Right atrium auricular region (tissue), 2 donors: Measurements from ENCODE around the gene BCAP29. TPM values are rescaled to one million over a fixed set of nuclear protein-coding genes. Genes with fewer than 3 reads are reported as not detected.

ENCODE experiments used
- DNase-seq: peaks from one replicate; pipeline ENCODE4 v3.0.0-alpha.2; 2019; ENCODE audit warnings: low spot score
- H3K27ac ChIP-seq, 2 donors: fragments of 200-600 bp; sonication (generic); 1 replicate in 1 of 2; 2 replicates in 1 of 2; pipeline ENCODE4 v1.5.1; 2016 to 2019
- H3K27me3 ChIP-seq, 2 donors: fragments of 200-600 bp; sonication (generic); one replicate each; pipeline versions ENCODE4 v1.5.1 to v1.6.0; 2017 to 2019
- H3K36me3 ChIP-seq: fragments of 200-600 bp; sonication (generic); one replicate; pipeline ENCODE4 v1.5.1; 2016
- H3K4me1 ChIP-seq, 2 donors: fragments of 200-600 bp; sonication (generic); one replicate each; pipeline versions ENCODE4 v1.5.1 to v1.6.0; 2017 to 2019
- H3K4me3 ChIP-seq, 2 donors: fragments of 200-600 bp; sonication (generic); 1 replicate in 1 of 2; 2 replicates in 1 of 2; pipeline ENCODE4 v1.5.1; 2017 to 2019; ENCODE audit warnings: mild to moderate bottlenecking in 1 of 2, moderate library complexity in 1 of 2
- H3K9me3 ChIP-seq, 2 donors: fragments of 200-600 bp; sonication (generic); one replicate each; pipeline ENCODE4 v1.5.1; 2019
- total RNA-seq, 2 donors: library from RNA; depleted of rRNA; stranded (reverse); fragments of >200 nt; gene quantifications; one replicate each; pipeline ENCODE4 v1.1.0, GENCODE V29; 2016
- TF ChIP-seq, protein P1 (sequence below), 2 donors: fragments of 200-600 bp; sonication (generic); IDR thresholded peaks; one replicate each; pipeline ENCODE4 v1.5.1; 2019; ENCODE audit warnings: antibody characterized with exemption in 2 of 2

The BCAP29 gene
- total RNA-seq, 2 donors from 2014 or later = 115 to 258 TPM

DNA sequence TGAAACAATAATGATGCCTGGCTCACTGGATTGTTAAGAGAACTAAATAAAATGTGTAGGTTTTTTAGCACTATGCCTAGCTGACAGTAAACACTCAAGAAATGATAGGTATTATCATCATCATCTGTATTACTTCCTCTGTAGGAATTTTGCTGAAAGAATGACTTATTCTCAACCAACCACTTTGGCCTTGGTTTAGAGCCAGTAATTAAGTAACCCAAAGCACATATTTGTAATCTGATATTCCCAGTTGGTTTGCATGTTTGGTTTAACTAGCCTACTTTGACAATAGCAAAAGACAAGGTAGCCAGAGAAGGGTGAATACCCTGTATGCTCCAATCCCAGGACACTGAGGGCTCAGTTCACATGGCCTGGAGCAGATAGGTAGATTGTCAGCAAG, 34.4 kb downstream of the BCAP29 start:
- Histone ChIP-seq H3K4me3 (no peak overlapping the region), H3K4me1 (peaks cover 0 to 23% of the 10 kb centered on the region in 2 donors), H3K27ac (no peak overlapping the region), H3K27me3 (no peaks in the 10 kb centered on the region), H3K36me3 (peaks cover 48% of the 10 kb centered on the region), H3K9me3 (no peaks in the 10 kb centered on the region)
- TF ChIP-seq, protein P1, sequence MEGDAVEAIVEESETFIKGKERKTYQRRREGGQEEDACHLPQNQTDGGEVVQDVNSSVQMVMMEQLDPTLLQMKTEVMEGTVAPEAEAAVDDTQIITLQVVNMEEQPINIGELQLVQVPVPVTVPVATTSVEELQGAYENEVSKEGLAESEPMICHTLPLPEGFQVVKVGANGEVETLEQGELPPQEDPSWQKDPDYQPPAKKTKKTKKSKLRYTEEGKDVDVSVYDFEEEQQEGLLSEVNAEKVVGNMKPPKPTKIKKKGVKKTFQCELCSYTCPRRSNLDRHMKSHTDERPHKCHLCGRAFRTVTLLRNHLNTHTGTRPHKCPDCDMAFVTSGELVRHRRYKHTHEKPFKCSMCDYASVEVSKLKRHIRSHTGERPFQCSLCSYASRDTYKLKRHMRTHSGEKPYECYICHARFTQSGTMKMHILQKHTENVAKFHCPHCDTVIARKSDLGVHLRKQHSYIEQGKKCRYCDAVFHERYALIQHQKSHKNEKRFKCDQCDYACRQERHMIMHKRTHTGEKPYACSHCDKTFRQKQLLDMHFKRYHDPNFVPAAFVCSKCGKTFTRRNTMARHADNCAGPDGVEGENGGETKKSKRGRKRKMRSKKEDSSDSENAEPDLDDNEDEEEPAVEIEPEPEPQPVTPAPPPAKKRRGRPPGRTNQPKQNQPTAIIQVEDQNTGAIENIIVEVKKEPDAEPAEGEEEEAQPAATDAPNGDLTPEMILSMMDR (IDR thresholded peaks at IDR 0.05) = no peak
- DNase-seq = no peak

- TF ChIP-seq, protein P1 (IDR thresholded peaks at IDR 0.05) = no peak
- Histone ChIP-seq H3K4me3 (no peak overlapping the region), H3K4me1 (peaks cover 0 to 8% of the 10 kb centered on the region in 2 donors), H3K9me3 (no peaks in the 10 kb centered on the region), H3K36me3 (peaks cover 50% of the 10 kb centered on the region), H3K27ac (no peak overlapping the region), H3K27me3 (no peaks in the 10 kb centered on the region)
- DNase-seq = no peak
Observed at GRCh38 chr7:107615910-107616680, 36.0 kb downstream of the BCAP29 start.

- Histone ChIP-seq H3K27ac (no peak overlapping the region), H3K36me3 (peaks cover 23% of the 10 kb centered on the region), H3K9me3 (no peaks in the 10 kb centered on the region), H3K4me1 (no peaks in the 10 kb centered on the region), H3K4me3 (no peak overlapping the region), H3K27me3 (no peaks in the 10 kb centered on the region)
- TF ChIP-seq, protein P1 (IDR thresholded peaks at IDR 0.05) = no peak
- DNase-seq = no peak
Observed at GRCh38 chr7:107622429-107622828, 42.4 kb downstream of the BCAP29 start.

DNA sequence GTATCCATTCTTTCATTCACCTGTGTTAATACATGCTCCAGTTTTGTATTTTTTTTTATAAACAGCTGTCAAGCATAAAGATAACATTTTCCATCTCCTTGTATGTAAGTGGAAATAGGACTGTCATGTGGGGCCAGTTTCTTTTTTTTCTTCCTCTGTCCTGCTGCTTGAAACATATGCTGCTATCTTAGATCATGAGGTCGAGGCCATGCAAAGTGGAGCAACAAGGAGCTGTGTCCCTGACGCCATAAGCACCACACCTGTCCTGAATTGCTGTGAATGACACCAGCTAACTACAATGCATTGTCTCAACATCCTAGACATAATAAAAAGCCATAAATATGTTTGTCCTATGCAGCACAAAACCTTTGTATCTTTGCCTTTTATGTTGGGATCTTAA, 42.8 kb downstream of the BCAP29 start:
- Histone ChIP-seq H3K4me3 (no peak overlapping the region), H3K4me1 (no peaks in the 10 kb centered on the region), H3K27me3 (no peaks in the 10 kb centered on the region), H3K36me3 (peaks cover 23% of the 10 kb centered on the region), H3K9me3 (no peaks in the 10 kb centered on the region), H3K27ac (no peak overlapping the region)
- no peak for DNase-seq
- TF ChIP-seq, protein P1 (IDR thresholded peaks at IDR 0.05) = no peak

DNA sequence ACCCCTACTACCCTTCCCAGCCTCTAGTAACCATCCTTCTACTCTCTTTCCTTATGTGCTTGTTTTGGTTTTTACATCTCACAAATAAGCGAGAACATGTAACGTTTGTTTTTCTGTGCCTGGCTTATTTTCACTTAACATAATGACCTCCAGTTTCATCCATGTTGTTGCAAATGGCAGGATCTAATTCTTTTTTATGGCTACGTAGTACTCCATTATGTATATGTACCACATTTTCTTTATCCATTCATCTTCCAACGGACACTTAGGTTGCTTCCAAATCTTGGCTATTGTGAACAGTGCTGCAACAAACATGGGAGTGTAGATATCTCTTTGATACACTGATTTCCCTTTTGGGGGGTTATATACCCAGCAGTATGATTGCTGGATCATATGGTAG, 47.0 kb downstream of the BCAP29 start:
- Histone ChIP-seq H3K36me3 (peaks cover 10% of the 10 kb centered on the region), H3K9me3 (no peaks in the 10 kb centered on the region), H3K4me1 (no peaks in the 10 kb centered on the region), H3K4me3 (no peak overlapping the region), H3K27ac (no peak overlapping the region), H3K27me3 (no peaks in the 10 kb centered on the region)
- TF ChIP-seq, protein P1 (IDR thresholded peaks at IDR 0.05) = no peak
- no peak for DNase-seq
